GM12874 (cell line): ENCODE results near the gene HLA-DOA.

Experiments used
- TF ChIP-seq, protein P1 (sequence below): IDR thresholded peaks from 2 replicates; pipeline ENCODE4 v1.5.1; 2011; ENCODE audit warnings: low read depth, mild to moderate bottlenecking, control low read depth, low read length, moderate library complexity; ENCODE audit not compliant: insufficient read depth

Gene HLA-DOA

DNA sequence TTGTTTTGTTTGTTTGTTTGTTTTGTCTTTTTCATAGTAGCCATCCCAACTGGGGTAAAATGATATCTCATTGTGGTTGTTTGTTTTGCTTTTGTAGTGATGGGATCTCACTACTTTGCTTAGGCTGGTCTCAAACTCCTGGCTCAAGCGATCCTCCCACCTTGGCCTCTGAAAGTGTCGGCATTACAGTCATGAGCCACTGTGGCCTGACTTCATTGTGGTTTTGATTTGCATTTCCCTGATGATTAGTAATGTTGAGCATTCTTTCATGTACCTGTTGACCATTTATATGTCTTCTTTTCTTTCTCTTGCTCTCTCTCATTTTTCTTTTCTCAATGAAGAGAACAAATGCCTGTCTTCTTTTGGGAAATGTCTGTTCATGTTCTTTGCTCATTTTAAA lies 30.8 kb upstream of the HLA-DOA start:
- TF ChIP-seq, protein P1, sequence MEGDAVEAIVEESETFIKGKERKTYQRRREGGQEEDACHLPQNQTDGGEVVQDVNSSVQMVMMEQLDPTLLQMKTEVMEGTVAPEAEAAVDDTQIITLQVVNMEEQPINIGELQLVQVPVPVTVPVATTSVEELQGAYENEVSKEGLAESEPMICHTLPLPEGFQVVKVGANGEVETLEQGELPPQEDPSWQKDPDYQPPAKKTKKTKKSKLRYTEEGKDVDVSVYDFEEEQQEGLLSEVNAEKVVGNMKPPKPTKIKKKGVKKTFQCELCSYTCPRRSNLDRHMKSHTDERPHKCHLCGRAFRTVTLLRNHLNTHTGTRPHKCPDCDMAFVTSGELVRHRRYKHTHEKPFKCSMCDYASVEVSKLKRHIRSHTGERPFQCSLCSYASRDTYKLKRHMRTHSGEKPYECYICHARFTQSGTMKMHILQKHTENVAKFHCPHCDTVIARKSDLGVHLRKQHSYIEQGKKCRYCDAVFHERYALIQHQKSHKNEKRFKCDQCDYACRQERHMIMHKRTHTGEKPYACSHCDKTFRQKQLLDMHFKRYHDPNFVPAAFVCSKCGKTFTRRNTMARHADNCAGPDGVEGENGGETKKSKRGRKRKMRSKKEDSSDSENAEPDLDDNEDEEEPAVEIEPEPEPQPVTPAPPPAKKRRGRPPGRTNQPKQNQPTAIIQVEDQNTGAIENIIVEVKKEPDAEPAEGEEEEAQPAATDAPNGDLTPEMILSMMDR: no peak

DNA sequence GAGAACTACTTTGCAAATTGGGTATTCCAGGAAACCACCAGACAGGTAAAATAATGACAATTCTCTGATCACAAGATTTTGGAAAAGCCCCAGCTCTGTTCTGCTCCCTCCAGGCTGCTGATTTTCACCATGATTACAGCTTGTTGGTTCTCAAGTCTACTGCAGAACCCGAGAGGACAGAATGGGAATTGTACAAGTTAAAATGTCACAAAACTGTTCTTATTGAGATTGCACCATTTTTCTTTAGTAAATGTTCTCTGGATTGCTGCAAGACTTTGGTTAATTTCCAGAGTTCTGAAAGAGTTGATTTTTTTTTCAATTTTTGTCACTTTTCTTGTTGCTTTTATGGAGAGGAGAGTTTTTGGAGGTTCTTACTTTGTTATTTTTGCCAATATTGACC lies 27.1 kb upstream of the HLA-DOA start:
- TF ChIP-seq, protein P1: no peak

DNA sequence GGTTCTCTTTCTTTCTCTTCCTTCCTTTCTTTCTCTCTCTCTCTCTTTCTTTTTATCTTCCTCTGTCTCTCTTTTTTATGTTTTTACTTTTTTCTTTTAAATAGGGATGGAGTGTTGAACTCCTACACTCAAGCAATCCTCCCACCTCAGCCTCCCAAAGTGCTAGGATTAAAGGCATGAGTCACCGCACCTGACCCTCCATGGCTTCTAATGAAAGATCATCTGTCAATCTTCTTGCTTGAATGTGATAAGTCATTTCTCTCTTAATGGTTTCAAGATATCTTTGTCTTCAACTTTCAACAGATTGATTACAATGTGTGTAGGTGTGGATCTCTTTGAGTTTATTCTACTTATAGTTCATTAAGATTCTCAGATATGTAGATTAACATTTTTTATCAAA lies 25.2 kb upstream of the HLA-DOA start:
- TF ChIP-seq, protein P1: no peak

DNA sequence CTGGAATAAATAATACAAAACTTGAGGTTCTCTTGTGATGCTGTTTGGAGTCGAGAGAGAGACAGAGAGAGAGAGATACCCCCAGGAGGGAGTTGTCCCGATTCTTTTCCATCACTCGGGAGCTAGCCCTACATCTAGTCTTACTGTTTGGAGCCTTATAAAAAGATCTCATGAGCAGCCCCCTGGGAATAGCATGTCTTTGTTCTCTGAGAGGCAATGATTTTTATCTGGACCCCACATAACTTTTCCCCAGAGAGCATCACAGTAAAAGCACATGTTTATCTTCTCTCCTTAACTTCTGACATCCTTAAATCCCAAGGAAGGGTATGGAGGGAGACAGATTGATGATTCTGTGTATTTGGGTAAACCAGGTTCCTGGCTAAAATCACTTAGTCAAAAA lies 20.9 kb upstream of the HLA-DOA start:
- TF ChIP-seq, protein P1: no peak

DNA sequence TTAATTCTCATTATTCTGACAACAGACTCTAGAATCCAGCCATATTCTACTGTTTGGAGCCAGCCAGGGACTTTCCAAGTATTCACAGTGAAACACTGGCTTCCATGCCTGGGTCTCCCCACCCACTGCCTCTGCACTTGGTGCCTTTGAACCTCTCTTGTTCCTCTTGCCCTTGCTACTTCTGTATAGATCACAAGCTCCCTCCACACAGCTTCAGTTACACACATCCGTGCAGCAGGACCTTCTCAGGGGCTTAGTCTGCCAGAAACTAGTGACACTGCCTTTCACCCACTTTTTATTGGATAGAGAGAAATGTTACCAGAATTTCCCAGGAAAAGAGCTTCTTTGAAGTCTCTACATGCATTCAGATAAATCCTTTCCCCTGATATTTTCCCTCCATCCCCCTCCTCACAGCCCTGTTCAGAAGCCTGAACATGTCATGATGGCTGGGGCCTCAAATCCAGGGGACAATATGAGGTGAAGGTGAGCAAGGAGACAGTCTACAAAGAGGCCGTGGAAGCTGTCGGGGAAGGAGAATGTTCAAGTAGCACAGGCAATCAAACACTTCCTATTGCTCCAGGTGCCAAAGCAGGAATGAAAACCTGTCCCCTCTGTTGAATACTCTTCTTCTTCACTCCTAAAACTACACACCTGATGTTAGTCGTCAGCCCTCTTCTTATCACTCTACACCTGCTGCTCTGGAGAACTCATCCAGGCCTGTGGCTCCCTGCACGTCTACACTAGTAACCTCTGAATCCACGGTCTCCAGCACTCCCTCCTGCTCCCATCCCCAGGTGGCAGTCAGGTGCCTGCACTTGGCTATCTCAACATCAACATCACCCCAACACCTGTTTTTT lies 20.2 kb upstream of the HLA-DOA start:
- TF ChIP-seq, protein P1: no peak

DNA sequence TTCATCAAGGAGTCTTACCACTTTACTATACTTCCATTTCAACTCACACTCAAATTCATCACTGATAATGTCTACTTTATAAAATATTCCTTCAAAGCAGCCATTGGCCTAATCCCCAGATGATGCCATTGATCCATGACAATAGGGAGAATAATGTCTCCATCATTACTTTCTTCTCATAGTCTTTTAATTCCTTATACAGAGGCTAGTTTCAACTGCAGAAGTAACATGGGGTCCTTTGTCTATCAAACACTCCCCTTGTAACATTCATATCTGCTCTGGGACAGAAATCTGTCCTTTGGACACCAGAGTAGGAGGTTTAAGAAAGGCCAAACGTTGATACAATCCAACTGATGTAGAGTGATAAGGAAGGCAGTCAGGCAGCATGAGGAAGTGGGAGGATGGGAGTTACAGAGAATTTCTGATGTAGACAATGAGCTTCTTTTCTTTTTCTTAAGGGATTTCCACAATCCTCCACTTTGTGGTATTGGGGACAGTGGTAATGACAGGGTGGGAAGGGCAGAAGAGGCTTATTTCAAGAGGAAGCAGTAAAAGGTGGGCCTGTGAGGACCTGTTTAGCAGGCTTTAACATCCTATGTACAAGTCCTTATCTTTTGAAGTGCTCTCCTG lies 18.9 kb upstream of the HLA-DOA start:
- TF ChIP-seq, protein P1: no peak

DNA sequence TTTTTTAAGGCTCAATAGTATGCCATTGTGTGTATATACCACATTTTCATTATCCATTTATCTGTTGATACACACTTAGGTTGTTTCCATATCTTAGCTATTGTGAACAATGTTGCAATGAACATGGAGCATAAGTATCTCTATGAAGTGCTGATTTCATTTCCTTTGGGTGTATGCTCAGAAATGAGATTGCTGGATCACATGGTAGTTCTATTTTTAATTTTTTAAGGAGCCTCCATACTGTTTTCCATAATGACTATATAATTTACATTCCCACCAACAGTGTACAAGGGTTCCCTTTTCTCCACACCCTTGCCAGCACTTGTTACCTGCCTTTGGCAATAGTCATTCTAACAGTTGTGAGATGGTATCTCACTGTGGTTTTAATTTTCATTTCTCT lies 15.1 kb upstream of the HLA-DOA start:
- TF ChIP-seq, protein P1: no peak
